Heart left ventricle (tissue), 13 donors: ENCODE data around the gene ZNF44.

Experiments
- POLR2A ChIP-seq, 2 donors: fragments of 450-650 bp; IDR thresholded peaks; one replicate each; pipeline ENCODE4 v1.6.1; 2017; ENCODE audit warnings: antibody characterized with exemption in 2 of 2, mild to moderate bottlenecking in 2 of 2, moderate library complexity in 2 of 2
- TF ChIP-seq, protein P1 (sequence below), 12 donors: fragments of 200-600 bp; sonication (generic) in 4 of 12; IDR thresholded peaks; one replicate each; pipeline versions ENCODE4 v1.5.0 to v1.8.0; 2018 to 2022; ENCODE audit warnings: antibody characterized with exemption in 12 of 12, mild to moderate bottlenecking in 5 of 12
- donor health status: ischemic (EF 13 %, LVEDD 7.1; RV severe dilation, severe dysfunction).
- donor health status: DM: no; HTN: yes; CAD: no.
- donor health status: DM: no; HTN: no; CAD: no.
- donor health status: ischemic (EF 25% LVEDD 6.9; RV normal size, moderate dysfunction).
- donor health status: ischemic (EF 25% LVEDD 5.7; RV mildly dilated, moderate dysfunction).
- donor health status: ischemic (EF 35%, LVEDD 5.7; RV mildly dilated, moderate dysfunction).
- donor health status: nonischemic (EF 11% LVEDD 7.7; RV severe dilation, severe dysfunction).
- donor health status: DM: yes; HTN: yes; CAD: no.
- donor health status: PGD.
- donor health status: ischemic (EF 29% LVEDD 5.4; RV normal size, mild dysfunction).
- donor health status: nonischemic (EF 23%, LVEDD 6.1; RV moderate dilation, normal function).

DNA sequence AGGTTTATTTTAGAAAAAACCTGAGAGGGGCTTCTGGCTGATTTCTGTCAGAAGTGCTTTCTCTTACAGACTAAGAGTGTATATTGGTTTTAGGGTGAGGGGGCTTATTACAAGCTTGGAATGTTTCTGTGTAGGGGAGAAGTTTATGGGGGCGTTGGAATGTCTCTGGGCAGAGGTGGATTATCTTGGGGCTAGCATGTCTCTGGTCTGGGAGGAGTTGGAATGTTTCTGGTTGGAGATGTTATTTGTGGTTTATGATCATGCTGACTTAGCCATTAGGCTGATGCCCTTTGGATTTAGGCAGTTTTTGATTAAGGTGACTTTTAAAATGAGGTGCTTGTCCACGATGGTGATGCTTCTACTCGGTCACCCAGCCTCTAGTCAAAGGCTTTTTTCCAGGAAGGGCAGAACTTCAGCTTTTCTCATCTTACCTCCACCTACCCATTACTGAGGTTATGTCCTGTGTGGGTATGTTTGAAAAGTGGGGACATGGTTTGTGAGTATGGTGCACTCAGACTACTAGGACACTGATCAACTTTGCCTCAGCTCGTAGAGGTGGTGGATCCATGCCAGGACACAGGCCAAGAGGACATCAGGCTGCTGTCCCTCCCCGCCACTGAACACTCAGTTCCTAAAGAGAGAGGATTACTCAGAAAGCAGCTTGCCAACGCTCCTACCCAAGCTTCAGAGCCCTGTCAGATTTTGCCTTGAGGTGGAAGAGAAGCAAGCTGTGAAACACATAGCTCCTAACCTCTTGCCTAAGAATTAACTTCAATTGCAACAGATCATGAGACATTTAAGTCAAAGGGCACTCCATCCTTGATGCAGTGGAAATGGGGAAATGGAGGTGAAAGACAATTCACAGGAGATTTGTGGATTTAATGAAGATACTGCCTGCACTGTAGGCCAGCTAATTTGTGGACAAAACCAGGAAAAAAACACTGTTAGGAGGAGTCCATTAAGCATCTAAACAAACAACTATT lies 63.6 kb downstream of the ZNF44 start:
- TF ChIP-seq, protein P1, sequence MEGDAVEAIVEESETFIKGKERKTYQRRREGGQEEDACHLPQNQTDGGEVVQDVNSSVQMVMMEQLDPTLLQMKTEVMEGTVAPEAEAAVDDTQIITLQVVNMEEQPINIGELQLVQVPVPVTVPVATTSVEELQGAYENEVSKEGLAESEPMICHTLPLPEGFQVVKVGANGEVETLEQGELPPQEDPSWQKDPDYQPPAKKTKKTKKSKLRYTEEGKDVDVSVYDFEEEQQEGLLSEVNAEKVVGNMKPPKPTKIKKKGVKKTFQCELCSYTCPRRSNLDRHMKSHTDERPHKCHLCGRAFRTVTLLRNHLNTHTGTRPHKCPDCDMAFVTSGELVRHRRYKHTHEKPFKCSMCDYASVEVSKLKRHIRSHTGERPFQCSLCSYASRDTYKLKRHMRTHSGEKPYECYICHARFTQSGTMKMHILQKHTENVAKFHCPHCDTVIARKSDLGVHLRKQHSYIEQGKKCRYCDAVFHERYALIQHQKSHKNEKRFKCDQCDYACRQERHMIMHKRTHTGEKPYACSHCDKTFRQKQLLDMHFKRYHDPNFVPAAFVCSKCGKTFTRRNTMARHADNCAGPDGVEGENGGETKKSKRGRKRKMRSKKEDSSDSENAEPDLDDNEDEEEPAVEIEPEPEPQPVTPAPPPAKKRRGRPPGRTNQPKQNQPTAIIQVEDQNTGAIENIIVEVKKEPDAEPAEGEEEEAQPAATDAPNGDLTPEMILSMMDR (IDR thresholded peaks at IDR 0.05): no peak
- no peak for TF ChIP-seq POLR2A (IDR thresholded peaks at IDR 0.05)
